GM18861 (cell line): Measurements from ENCODE around the gene UNC93A.
"Not testable (repeated sequence)": the region's sequence is repeated elsewhere in the genome, so short reads cannot be mapped to it uniquely, and the experiment has no call there.

Source experiments
- ATAC-seq: cut with Tn5 transposase; IDR thresholded peaks from one replicate; pipeline ENCODE4 v1.9.1; 2021; ENCODE audit not compliant: unreplicated experiment

Gene UNC93A

DNA sequence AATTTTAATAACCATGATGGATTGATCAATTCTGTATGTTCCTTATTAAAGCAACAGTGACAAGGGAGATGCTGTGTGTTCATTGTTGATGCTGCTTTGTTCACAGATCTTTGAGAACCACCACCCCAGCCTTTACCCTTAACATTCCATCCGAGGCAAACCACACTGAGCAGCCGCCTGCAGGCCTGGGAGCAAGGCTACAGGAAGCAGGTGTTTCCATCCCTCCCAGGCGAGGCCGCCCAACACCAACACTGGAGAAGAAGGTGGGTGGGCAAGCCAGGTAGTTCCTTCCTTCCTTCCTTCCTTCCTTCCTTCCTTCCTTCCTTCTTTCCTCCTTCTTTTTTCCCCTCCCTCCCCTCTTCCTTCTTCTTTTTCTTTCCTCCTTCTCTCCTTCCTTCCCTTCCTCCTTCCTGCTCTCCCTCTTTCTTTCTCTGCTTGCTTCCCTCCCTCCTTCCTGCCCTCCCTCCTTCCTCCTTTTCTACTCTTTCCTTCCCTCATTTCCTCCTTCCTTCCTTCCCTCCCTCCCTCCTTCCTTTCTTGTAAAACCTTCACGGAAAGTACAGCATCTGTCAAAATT lies 47.5 kb downstream of the UNC93A start:
- no peak for ATAC-seq

DNA sequence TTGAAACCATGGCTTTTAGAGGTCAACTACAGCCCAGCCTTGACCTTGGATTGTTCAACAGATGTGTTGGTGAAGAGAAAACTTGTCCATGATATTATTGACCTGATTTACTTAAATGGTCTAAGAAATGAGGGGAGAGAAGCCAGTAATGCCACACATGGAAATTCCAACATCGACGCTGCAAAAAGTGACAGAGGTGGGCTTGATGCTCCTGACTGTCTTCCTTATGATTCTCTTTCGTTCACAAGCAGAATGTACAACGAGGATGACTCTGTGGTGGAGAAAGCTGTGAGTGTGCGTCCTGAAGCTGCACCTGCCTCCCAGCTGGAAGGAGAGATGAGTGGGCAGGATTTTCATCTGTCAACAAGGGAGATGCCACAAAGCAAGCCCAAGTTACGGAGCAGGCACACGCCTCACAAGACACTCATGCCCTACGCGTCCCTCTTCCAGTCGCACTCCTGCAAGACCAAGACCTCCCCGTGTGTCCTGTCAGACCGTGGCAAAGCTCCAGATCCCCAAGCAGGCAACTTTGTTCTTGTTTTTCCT lies 50.0 kb downstream of the UNC93A start:
- ATAC-seq = no peak

DNA sequence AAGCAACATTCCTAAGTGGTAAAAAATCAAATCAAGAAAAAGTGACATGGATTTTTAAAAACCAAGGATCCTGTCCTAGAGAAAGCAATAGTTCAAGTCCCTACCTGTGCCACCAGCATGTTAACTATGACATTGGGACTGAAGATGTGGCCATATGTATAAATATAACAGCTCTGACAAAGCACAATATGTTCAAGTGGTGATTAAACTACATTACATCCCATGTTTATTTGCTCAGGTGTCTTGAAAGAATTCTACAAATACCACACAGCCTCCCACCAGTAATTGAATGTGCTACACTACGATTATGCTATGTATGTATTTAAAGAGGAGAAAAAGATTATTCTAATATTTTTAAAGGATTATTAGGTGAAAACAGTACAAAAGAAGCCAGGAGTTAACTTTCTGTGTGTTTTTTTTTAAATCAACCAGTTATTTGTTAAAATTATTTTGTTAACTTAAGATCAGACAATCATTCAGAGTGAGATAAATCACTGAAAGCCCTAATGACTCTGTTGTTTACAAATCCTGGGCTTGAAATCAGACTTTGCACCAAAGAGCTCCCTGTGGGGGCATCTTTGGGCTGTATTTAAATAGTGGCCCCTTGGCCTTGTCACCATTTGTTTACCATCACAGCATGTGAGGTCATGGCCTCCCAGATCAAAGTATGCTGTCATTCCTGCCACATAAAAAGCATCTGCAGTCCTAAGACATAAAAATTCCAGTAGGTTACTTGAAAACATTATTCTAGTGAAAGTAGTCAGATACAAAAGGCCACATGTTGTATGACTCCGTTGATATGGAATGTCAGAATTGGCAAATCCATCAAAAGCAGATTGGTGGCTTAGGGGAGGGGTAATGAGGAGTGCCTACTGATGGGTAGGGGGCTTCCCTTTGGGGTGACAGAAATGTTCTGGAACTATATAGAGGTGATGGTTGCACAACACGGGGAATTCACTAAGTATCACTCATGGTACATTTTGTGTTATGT lies 50.8 kb downstream of the UNC93A start:
- no peak for ATAC-seq

DNA sequence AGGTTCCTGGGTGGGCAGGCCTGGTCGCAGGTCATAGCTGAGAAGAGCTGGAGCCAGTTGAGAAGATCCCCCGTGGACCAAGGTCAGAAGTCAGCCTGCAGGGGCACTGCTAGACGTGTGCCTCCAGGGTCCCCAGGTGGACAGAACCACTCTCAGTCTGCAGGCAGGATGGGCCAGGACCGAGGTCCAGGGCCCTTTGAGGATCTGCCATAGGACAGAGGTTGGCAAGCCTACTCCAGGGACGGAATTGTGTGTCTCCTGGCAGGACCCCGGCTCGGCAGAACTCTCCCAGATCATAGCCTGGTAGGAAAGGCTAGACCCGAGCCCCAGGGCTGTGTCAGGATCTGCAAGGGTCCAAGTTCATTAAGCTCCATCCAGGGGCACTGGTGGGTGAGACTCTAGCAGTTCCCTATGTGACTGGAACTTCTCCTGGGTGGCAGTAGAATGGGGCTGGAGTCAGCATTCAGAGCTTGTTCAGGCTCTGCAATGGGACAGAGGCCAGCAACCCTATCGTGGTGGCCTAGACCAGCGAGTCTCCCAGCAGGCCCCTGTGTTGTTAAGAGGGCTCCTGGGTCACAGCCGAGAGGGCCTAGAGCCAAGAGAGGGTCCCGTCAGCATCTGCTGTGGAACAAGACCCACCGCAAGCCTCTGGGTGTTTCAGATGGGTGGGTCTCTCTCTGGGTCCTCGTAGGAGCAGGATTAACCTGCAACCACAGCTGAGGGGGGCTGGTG lies 51.9 kb downstream of the UNC93A start:
- no peak for ATAC-seq

DNA sequence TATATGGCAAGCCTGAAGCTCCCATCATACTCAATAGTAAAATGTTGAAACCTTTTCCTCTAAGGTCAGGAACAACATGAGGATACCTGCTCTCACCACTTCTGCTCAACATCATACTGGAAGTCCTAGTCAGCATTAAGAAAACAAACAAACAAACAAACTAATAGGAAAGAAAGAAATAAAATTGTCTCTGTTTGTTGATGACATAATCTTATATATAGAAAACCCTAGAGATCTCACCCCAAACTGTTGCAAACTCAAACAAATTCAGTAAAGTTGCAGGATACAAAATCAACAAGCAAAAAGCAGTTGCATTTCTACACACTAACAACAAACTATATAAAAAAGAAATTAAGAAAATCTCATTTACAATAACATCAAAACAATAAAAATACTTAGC lies 54.2 kb downstream of the UNC93A start:
- ATAC-seq = no peak

DNA sequence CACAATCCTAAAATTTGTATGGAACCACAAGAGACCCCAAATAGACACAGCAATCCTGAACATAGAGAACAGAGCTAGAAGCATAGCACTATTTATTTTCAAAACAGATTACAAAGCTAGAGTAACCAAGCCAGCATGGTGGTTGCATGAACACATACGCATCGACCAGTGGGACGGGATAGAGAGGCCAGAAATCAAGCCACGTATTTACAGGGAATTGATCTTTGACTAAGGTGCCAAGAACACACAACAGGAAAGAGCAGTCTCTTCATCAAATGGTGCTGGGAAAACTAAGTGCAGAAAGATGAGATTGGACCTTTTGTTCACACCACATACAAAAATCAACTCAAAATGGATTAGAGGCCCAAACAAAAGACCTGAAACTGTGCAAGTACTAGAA lies 54.8 kb downstream of the UNC93A start:
- ATAC-seq = no peak

DNA sequence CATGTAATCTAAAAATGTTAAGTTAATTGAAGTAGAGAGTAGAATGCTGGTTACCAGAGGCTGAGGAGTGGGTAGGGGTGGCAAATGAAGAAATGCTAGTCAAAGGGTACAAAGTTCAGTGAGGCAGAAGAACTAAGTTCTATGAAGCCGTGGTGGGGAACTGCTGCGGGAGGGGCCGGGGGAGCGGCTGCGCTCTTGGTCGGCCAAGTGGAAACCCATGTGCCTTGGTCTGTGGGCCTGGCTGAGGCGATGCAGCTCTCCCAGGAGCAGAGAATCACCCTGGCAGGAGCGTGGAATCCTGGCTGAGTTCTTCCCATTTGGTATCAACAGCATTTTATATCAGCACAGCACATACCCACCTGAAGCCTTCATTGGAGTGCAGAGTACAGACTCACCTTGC lies 56.1 kb downstream of the UNC93A start:
- ATAC-seq = no peak

DNA sequence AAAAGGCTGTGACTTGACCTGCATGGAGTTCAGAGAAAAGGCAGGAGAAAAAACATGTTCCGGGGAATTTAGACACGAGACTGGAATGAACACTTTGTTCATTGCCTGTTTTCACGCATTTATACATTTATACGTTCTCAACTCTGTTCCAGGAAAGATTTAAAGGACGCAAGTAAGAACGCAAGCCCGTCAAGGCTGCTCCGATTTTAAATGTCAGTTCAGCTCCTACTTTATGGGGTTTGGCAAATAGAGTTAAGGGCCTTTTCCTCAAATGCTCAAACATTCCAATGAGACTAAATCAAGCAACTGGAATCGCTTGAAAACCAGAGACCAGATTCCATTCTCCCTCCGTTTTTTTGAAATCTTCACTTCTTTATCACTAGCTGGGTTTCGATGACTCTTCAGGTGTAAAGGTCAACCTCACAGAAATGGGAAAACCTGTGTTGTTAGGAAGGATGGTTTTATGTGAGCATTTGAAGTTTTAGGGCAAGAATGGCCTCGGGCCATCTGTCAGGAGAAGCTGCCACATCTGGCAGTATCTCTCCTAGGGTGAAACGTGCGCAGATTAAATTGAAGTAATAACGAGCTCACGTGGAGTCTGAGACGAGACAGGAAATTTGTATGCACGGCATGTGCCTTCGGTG lies 58.6 kb downstream of the UNC93A start:
- ATAC-seq = no peak

DNA sequence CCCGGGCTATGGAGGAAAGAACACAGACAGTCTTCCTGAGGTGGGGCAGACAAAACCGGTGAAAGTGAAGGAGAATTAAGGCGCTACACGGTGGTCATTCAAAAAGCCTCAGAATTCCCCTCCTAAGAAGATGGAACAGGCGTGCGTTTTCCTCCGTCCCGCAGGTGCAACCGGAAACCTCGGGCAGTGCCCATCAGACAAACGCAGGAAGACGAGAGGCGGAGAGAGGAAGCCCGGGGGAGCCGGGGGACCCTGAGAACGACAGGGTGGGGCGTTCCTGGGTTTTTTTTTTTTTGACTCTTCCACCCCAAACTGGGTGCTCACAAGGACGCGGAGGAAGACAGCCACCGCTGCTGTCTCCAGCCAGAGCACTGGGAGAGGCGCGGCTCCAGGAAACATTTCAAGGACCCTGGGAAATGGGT lies 59.2 kb downstream of the UNC93A start:
- ATAC-seq = no peak

DNA sequence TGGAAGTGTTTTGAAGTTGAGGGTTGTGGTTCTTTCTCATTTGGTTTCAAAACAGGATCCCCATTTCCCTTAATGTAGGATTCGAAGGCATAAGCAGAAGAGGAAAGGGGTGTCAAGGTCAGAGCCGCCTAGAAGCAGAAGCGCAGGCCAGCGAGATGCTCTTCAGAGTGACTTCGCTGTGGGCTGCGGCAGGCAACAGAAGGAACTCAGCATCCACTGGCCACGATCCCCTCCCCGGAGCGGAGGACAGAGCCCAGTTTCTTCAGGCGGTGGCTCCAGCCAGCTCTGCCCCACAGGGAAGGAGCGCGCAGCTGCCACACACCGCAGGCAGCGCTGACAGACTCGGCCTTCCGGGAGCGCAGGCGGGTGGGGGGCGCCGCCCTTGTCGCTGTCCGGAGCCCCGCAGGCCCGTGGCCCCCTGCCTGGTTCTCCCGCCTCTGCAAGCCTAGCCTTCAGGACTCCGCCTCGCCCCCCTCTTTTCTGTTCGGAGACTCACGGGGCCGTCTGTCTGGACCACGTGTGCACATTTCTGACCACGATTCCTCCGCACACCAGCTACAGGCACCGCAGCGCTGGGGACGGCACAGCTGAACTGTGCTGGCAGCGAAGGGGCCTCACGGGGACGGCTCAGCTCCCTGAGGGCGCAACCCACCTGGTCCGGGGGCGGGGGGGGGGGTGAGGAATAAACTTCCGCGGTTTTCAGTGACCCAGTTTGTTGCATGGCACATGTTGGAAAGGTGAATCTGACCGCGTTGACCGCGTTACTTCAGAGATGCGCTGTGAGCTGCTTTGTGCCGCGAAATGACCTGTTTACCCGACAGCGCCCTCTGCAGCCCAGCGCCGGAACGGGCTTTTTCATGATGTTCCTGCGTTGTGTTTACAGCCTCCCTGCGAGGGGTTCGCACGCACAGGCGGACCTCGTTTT lies 59.9 kb downstream of the UNC93A start:
- ATAC-seq = peak; percentile 53

DNA sequence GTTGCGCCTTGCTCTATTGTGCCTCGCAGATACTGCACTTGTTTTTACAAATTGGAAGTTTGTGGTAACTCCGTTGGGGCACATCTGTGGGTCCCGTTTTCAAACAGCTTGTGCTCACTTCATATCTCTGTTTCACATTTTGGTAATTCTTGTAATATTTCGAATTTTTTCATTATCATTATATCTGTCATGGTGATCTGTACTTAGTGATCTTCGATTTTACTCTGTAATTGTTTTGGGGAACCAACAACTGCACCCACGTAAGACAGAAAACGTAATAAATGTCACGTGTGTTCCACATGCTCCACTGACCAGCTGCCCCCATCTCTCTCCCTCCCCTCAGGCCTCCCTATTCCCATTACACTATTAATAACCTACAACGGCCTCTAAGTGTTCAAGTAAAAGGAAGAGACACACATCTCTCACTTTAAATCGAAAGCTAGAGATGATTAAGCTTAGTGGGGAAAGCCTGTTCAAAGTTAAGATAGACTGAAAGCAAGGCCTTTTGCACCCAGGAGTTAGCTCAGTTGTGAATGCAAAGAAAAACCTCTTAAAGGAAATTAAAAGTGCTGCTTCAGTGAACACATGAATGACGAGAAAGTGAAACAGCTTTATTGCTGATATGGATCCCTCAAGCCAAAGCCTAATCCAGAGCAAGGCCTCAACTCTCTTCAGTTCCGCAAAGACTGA lies 60.7 kb downstream of the UNC93A start:
- ATAC-seq = no peak

DNA sequence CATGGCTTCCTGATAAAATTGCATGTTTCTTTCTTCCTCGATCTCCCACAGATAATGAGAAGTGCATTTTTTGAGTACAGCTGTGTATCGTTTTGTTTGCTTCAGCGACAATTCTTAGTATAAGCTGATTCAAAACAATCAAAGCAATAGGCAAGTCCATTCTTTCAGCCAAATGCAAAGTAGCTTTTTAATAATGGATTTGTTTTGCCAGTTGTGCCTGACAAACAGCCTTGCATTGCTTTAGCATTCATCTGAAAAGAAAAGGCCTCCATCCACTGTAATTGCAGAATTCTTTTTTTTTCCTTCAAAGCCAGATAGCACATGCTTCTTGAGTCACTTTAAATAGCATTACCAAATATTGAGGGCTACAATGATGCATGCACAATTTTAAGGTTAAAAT lies 65.8 kb downstream of the UNC93A start:
- ATAC-seq = no peak

DNA sequence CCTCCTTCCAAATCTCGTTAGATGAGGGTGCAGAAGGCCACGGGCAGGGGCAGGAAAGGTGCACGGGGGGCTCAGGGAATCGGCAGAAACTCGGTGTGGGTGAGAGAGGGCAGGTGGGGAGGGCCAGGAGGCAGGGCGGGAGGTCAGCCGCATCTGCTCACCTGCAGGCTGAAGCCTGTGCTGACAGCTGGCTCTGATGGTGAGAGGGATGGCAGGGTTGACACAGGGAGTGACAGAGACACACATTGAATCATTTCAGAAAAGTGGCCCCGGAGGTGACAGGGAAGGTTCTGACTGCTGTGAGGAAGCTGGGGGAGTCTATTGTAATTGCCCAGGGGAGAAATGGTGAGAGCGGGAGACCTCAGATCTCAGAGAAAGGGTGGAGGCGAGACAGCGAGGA lies 67.3 kb downstream of the UNC93A start:
- not testable (repeated sequence) for ATAC-seq

DNA sequence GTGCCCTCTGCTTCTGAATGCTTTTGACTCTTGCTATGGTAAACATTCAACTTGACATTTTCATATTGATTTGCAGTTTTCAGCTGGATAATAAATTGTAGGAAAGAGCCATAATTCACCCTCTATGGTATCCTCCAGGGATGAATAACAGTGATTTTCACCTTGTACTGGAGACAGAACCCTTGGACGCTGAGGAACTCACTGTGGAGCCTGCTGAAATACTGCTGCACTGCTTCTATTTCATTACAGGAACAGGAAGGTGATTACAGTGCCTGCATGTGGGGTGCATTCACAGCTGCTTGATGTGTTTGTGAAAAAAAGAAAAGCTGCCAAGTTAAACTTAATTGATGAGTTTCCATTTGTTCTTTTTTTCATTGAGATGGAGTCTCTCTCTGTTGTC lies 70.1 kb downstream of the UNC93A start:
- not testable (repeated sequence) for ATAC-seq
